Neural progenitor cell (in vitro differentiated cells): ENCODE measurements around the gene TMEM183A.

Experiments
- CTCF ChIP-seq: fragments of 200-600 bp; sonication (generic); IDR thresholded peaks from 2 replicates; pipeline ENCODE4 v1.5.1; 2017; ENCODE audit warnings: antibody characterized with exemption, mild to moderate bottlenecking
- EZH2phosphoT487 ChIP-seq: fragments of 200-600 bp; sonication (generic); IDR thresholded peaks from 2 replicates; pipeline ENCODE4 v1.6.1; 2017; ENCODE audit warnings: antibody characterized with exemption

DNA sequence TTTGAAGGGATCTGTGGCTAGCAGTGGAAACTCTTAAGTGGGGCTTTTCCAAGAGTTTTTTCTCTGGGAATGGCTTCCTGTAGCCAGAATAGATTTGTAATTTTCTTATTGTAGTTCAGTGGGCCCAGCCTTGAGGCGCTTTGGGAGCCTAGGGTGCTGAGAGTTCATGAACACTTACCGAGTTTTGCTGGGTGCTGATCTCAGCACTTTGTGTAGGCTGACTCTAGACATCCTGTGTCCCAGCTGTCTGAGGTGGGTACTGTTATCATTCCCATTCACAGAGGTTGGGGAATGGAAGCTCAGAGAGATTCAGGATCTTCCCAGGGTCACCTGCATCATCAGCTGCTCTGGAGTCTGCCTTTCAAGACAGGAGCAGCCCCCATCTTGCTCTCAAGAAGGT is 26.1 kb downstream of the TMEM183A start:
- TF ChIP-seq EZH2phosphoT487 = no peak
- TF ChIP-seq CTCF = no peak
